ENCODE data around the gene STX18.

- TF ChIP-seq ATF3 (IDR thresholded peaks at IDR 0.05): no peak
- TF ChIP-seq FOXA2 (IDR thresholded peaks at IDR 0.05): no peak
- no peak for TF ChIP-seq RAD21 (IDR thresholded peaks at IDR 0.05)
- TF ChIP-seq JUND (IDR thresholded peaks at IDR 0.05): no peak
- no peak for TF ChIP-seq CTCF (IDR thresholded peaks at IDR 0.05; ENCODE audit: low read depth, low read length, missing input control)
Measured at GRCh38 chr4:4477796-4478195, 64.1 kb downstream of the STX18 start.

Measured in liver (tissue), 3 donors.